K562 (cell line): ENCODE results near the gene FIZ1. TPM values are rescaled to one million over a fixed set of nuclear protein-coding genes. Genes with fewer than 3 reads are reported as not detected.

Experiments
- ATF1 ChIP-seq, 2 experiments: fragments of 450-650 bp in 1 of 2; IDR thresholded peaks; 2 replicates each; pipeline ENCODE4 v1.6.1; 2016; ENCODE audit warnings: missing compliant biosample characterization in 1 of 2, missing genetic modification characterization in 1 of 2
- ATF4 ChIP-seq: fragments of 450-650 bp; formaldehyde crosslinking; IDR thresholded peaks from 2 replicates; pipeline ENCODE4 v1.4.0; 2022; ENCODE audit warnings: mild to moderate bottlenecking, moderate library complexity
- C11orf30 ChIP-seq: fragments of 450-650 bp; IDR thresholded peaks from 2 replicates; pipeline ENCODE4 v1.6.1; 2016; ENCODE audit warnings: low read depth, mild to moderate bottlenecking
- CREM ChIP-seq: IDR thresholded peaks from 2 replicates; pipeline ENCODE4 v1.6.1; 2014; ENCODE audit warnings: antibody characterized with exemption, low read depth
- KDM1A ChIP-seq, 2 experiments: fragments of 450-650 bp; IDR thresholded peaks; 2 replicates each; pipeline ENCODE4 v1.6.1; 2016; ENCODE audit warnings: mild to moderate bottlenecking in 2 of 2
- MAFF ChIP-seq: IDR thresholded peaks from 2 replicates; pipeline ENCODE4 v1.6.1; 2012; ENCODE audit warnings: low read length, improper control_type of control experiment
- SMAD2 ChIP-seq: fragments of 150-350 bp; IDR thresholded peaks from 2 replicates; pipeline ENCODE4 v1.6.1; 2014; ENCODE audit warnings: low read depth, mild to moderate bottlenecking, low read length
- SMARCE1 ChIP-seq: fragments of 450-650 bp; IDR thresholded peaks from 2 replicates; pipeline ENCODE4 v1.7.1; 2016; ENCODE audit warnings: mild to moderate bottlenecking
- TEAD1 ChIP-seq, 2 experiments: fragments of 450-650 bp in 1 of 2; sonication (generic) in 1 of 2; formaldehyde crosslinking; IDR thresholded peaks; 2 replicates each; pipeline versions ENCODE4 v1.4.0 to v1.8.0; 2020 to 2022; ENCODE audit warnings: mild to moderate bottlenecking in 2 of 2, missing genetic modification reagents in 1 of 2
- TFE3 ChIP-seq: fragments of 450-650 bp; formaldehyde crosslinking; IDR thresholded peaks from 2 replicates; pipeline ENCODE4 v1.4.0; 2020; ENCODE audit warnings: mild to moderate bottlenecking, mixed read lengths
- TOE1 ChIP-seq, 2 experiments: fragments of 450-650 bp in 1 of 2; sonication (generic) in 1 of 2; formaldehyde crosslinking in 1 of 2; IDR thresholded peaks; 2 replicates each; pipeline versions ENCODE4 v1.7.1 to v1.8.0; 2016 to 2022; ENCODE audit warnings: borderline replicate concordance in 2 of 2, mild to moderate bottlenecking in 2 of 2, antibody characterized with exemption in 1 of 2, inconsistent platforms in 1 of 2, low read depth in 1 of 2, missing genetic modification reagents in 1 of 2, moderate library complexity in 1 of 2
- XRCC4 ChIP-seq: IDR thresholded peaks from one replicate; pipeline ENCODE4 v1.6.1; 2011; ENCODE audit not compliant: insufficient read depth, insufficient read length; ENCODE audit errors: extremely low read depth
- ZBTB34 ChIP-seq: fragments of 250-450 bp; sonication (Bioruptor Pico); IDR thresholded peaks from 2 replicates; pipeline ENCODE4 v1.8.0; 2021; ENCODE audit warnings: mild to moderate bottlenecking, moderate library complexity
- ZNF696 ChIP-seq: fragments of 250-450 bp; sonication (Bioruptor Pico); conservative IDR thresholded peaks from 2 replicates; pipeline ENCODE4 v1.4.0; 2020; ENCODE audit warnings: mild to moderate bottlenecking, moderate library complexity
- ZNF76 ChIP-seq: fragments of 250-450 bp; sonication (Bioruptor Pico); IDR thresholded peaks from 2 replicates; pipeline ENCODE4 v1.4.0; 2020; ENCODE audit warnings: mild to moderate bottlenecking, moderate library complexity, borderline replicate concordance
- polyA plus RNA-seq, 8 experiments: library from polyadenylated mRNA; depleted of rRNA in 4 of 8; stranded (reverse) in 5 of 8; unstranded in 3 of 8; fragments of >200 nt; fragmentation: Nextera tagmentation in 2 of 8; fragmentation: Illumina TruSeq in 1 of 8; extraction: Ambion mirVana in 2 of 8; extraction: Trizol in 1 of 8; gene quantifications; 2 replicates each; pipeline versions ENCODE4 v1.2.1 to v1.2.3, GENCODE V29; 2011 to 2014; ENCODE audit warnings: inconsistent platforms in 1 of 8, missing spikeins in 1 of 8
- total RNA-seq, 7 experiments: library from RNA; depleted of rRNA in 6 of 7; stranded (reverse); fragments of >200 nt in 6 of 7; fragmentation: Illumina TruSeq in 2 of 7; extraction: Trizol in 2 of 7; gene quantifications; 2 replicates each; pipeline versions ENCODE4 v1.2.1 to v1.2.3, GENCODE V29; 2011 to 2021; ENCODE audit warnings: low replicate concordance in 1 of 7
- TF ChIP-seq, protein P1 (sequence below): fragments of 450-650 bp; formaldehyde crosslinking; IDR thresholded peaks from 2 replicates; pipeline ENCODE4 v1.4.0; 2020; ENCODE audit warnings: mild to moderate bottlenecking, moderate library complexity
- TF ChIP-seq, protein P2 (sequence below): fragments of 250-450 bp; sonication (Bioruptor Pico); IDR thresholded peaks from 2 replicates; pipeline ENCODE4 v1.4.0; 2020

Gene FIZ1
- total and polyA plus RNA-seq, 9 of the 15 experiments (the other 6 are each of a cell fraction or from before 2014, with no cell fraction given): 0.79 to 17.5 (median 5.5) TPM

DNA sequence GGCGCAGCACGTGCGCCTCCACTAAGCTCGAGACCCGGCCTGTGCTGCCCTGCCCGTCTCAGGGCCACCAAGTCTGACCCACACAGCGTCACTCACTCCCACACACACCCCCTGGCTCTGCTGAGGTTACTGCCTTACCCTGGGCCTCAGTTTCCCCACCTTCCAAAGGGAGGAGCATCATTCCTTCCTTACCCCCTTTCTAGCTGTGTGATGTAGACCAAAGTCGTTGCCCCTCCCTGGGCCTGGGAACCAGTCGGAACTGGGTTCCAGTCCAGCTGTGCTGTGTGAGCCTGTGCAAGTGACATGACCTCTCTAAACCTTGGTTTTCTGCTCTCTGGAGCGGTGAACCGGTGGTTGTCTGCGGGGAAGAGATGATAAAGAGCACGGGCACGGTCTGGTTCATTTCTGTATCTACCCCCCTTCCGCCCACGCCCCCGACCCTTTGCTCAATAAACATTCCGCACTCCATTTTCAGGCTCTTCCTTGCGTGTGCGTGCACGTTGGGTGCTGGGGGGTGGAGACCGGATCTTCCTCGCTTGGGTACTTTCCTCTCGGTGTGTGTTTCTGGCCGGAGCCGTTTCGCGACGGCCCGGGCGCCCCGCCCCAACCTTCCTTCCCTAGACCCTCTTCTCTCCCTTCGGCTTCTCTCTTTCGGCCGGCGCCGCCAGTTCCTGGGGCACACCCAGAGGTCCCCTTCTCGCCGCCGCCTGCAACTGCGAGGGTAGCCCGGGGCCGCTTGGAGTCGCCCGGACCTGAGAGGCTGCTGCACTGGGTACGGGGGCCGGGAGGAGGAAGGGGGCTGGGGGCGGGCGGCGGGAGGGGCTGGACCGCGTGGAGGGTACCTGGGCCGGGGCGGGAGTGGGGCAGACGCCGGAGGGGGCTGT, 43.9 kb upstream of the FIZ1 start, which contains the start of gene ZNF581 (continued):
- TF ChIP-seq, protein P1, sequence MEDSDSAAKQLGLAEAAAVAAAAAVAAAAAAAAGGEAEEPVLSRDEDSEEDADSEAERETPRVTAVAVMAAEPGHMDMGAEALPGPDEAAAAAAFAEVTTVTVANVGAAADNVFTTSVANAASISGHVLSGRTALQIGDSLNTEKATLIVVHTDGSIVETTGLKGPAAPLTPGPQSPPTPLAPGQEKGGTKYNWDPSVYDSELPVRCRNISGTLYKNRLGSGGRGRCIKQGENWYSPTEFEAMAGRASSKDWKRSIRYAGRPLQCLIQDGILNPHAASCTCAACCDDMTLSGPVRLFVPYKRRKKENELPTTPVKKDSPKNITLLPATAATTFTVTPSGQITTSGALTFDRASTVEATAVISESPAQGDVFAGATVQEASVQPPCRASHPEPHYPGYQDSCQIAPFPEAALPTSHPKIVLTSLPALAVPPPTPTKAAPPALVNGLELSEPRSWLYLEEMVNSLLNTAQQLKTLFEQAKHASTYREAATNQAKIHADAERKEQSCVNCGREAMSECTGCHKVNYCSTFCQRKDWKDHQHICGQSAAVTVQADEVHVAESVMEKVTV (CRISPR knock-in tag): 0 out of 2 replicates have a peak, but pooled peaks have one; percentile 18
- peak; percentile 85 for TF ChIP-seq TOE1 (IDR thresholded peaks at IDR 0.05; ENCODE audit: borderline replicate concordance)
- no peak for TF ChIP-seq TOE1 (CRISPR knock-in tag; IDR thresholded peaks at IDR 0.05; ENCODE audit: borderline replicate concordance, low read depth)
- no peak for TF ChIP-seq ATF4 (CRISPR knock-in tag)
- TF ChIP-seq MAFF: no peak
- TF ChIP-seq, protein P2, sequence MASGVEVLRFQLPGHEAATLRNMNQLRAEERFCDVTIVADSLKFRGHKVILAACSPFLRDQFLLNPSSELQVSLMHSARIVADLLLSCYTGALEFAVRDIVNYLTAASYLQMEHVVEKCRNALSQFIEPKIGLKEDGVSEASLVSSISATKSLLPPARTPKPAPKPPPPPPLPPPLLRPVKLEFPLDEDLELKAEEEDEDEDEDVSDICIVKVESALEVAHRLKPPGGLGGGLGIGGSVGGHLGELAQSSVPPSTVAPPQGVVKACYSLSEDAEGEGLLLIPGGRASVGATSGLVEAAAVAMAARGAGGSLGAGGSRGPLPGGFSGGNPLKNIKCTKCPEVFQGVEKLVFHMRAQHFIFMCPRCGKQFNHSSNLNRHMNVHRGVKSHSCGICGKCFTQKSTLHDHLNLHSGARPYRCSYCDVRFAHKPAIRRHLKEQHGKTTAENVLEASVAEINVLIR (CRISPR knock-in tag): no peak
- TF ChIP-seq XRCC4: no peak
- TF ChIP-seq ZNF76 (CRISPR knock-in tag): no peak
- peak; percentile 98 for TF ChIP-seq C11orf30
- no peak for TF ChIP-seq SMARCE1
- no peak for TF ChIP-seq SMAD2
- TF ChIP-seq ATF1 (CRISPR knock-in tag; IDR thresholded peaks at IDR 0.05): no peak
- TF ChIP-seq ATF1 (tag; IDR thresholded peaks at IDR 0.05): peak; percentile 51
- TF ChIP-seq ZNF696 (CRISPR knock-in tag): no peak
- TF ChIP-seq CREM: peak; percentile 47; the same call in 1 of the 2 replicates
- no peak; a peak in 1 of 4 replicates for TF ChIP-seq KDM1A (IDR thresholded peaks at IDR 0.05)
- 0 out of 4 replicates have a peak, but pooled peaks of 1 of the 2 experiments have one; percentile 16 for TF ChIP-seq TEAD1 (CRISPR knock-in tag; IDR thresholded peaks at IDR 0.05)
- TF ChIP-seq ZBTB34: no peak
- TF ChIP-seq TFE3: no peak
